HG03457 (cell line): ENCODE measurements around the gene RNF220.
"Not testable (repeated sequence)": the region's sequence is repeated elsewhere in the genome, so short reads cannot be mapped to it uniquely, and the experiment has no call there.

Experiments
- ATAC-seq: cut with Tn5 transposase; IDR thresholded peaks from one replicate; pipeline ENCODE4 v1.9.1; 2021; ENCODE audit warnings: moderate number of reproducible peaks; ENCODE audit not compliant: unreplicated experiment

The RNF220 gene

GRCh38 chr1:44544960-44545359 is 139.9 kb downstream of the RNF220 start:
- no peak for ATAC-seq

GRCh38 chr1:44545961-44546360 is 140.9 kb downstream of the RNF220 start:
- no peak for ATAC-seq

- no peak for ATAC-seq
Measured at GRCh38 chr1:44546403-44547053, 141.5 kb downstream of the RNF220 start.

- no peak for ATAC-seq
Measured at GRCh38 chr1:44547361-44547760, 142.3 kb downstream of the RNF220 start.

- no peak for ATAC-seq
Measured at GRCh38 chr1:44547837-44548236, 142.8 kb downstream of the RNF220 start.

GRCh38 chr1:44549510-44549909 is 144.5 kb downstream of the RNF220 start:
- ATAC-seq, result no peak

GRCh38 chr1:44553127-44553758 is 148.2 kb downstream of the RNF220 start:
- no peak for ATAC-seq

GRCh38 chr1:44553771-44554170 is 148.7 kb downstream of the RNF220 start:
- no peak for ATAC-seq

- ATAC-seq, result no peak
Measured at GRCh38 chr1:44554706-44555105, 149.7 kb downstream of the RNF220 start.

GRCh38 chr1:44557778-44558177 is 152.7 kb downstream of the RNF220 start:
- ATAC-seq, result no peak

GRCh38 chr1:44558883-44559282 is 153.8 kb downstream of the RNF220 start:
- no peak for ATAC-seq

- ATAC-seq, result no peak
Measured at GRCh38 chr1:44559330-44559729, 154.3 kb downstream of the RNF220 start.

GRCh38 chr1:44559913-44560312 is 154.9 kb downstream of the RNF220 start:
- no peak for ATAC-seq

- ATAC-seq, result not testable (repeated sequence)
Measured at GRCh38 chr1:44560696-44561095, 155.6 kb downstream of the RNF220 start.

- ATAC-seq, result no peak
Measured at GRCh38 chr1:44565259-44565750, 160.2 kb downstream of the RNF220 start.

- ATAC-seq, result no peak
Measured at GRCh38 chr1:44565833-44566232, 160.8 kb downstream of the RNF220 start.

- no peak for ATAC-seq
Measured at GRCh38 chr1:44566281-44567046, 161.4 kb downstream of the RNF220 start.

GRCh38 chr1:44568128-44568900 is 163.3 kb downstream of the RNF220 start:
- no peak for ATAC-seq

- ATAC-seq, result no peak
Measured at GRCh38 chr1:44569491-44569890, 164.4 kb downstream of the RNF220 start.

GRCh38 chr1:44571712-44572571 is 166.9 kb downstream of the RNF220 start:
- ATAC-seq, result no peak
